Measurements from ENCODE around the gene ZNF367. TPM values are rescaled to one million over a fixed set of nuclear protein-coding genes. Genes with fewer than 3 reads are reported as not detected.

Gene ZNF367
- total and polyA plus RNA-seq, 9 of the 15 experiments (the other 6 are each of a cell fraction or from before 2014, with no cell fraction given) = 2.7 to 14.4 (median 10.0) TPM

GRCh38 chr9:96420468-96421219 lies 2.5 kb upstream of the ZNF367 start (continued):
- peak; percentile 46; the same call in 1 of the 2 replicates for TF ChIP-seq NR2C1 (IDR thresholded peaks at IDR 0.05)
- TF ChIP-seq NR2C1 (tag; IDR thresholded peaks at IDR 0.05) = peak; percentile 95
- no peak for TF ChIP-seq POLR2AphosphoS2 (IDR thresholded peaks at IDR 0.05; ENCODE audit: low read length)
- no peak for TF ChIP-seq ETV5 (CRISPR knock-in tag; IDR thresholded peaks at IDR 0.05; ENCODE audit: low read depth)
- no peak for TF ChIP-seq HNRNPL (IDR thresholded peaks at IDR 0.05; ENCODE audit: low read depth, low read length)
- TF ChIP-seq ZNF561 (CRISPR knock-in tag; conservative IDR thresholded peaks at IDR 0.05) = peak; percentile 92
- peak; percentile 85; the same call in 1 of the 2 replicates for TF ChIP-seq ZNF140 (CRISPR knock-in tag; IDR thresholded peaks at IDR 0.05)
- peak; percentile 97 for TF ChIP-seq ELF4 (CRISPR knock-in tag; IDR thresholded peaks at IDR 0.05)
- peak; percentile 95 for TF ChIP-seq IFI16 (CRISPR knock-in tag; IDR thresholded peaks at IDR 0.05)
- no peak for TF ChIP-seq BRF1 (IDR thresholded peaks at IDR 0.05; ENCODE audit: borderline replicate concordance, extremely low read depth, insufficient read length)
- TF ChIP-seq FOXJ2 (tag; IDR thresholded peaks at IDR 0.05) = peak; percentile 81
- no peak for TF ChIP-seq ZBTB1 (CRISPR knock-in tag; IDR thresholded peaks at IDR 0.05; ENCODE audit: borderline replicate concordance, low read depth)
- peak; percentile 78; the same call in 1 of the 2 replicates for TF ChIP-seq ZNF253 (CRISPR knock-in tag; conservative IDR thresholded peaks at IDR 0.05)
- TF ChIP-seq NFRKB (IDR thresholded peaks at IDR 0.05; ENCODE audit: low read depth) = peak; percentile 62; the same call in 1 of the 2 replicates
- peak; percentile 72 for TF ChIP-seq NFIX (CRISPR knock-in tag; IDR thresholded peaks at IDR 0.05; ENCODE audit: low read depth)
- TF ChIP-seq ARID1B (IDR thresholded peaks at IDR 0.05) = peak; percentile 18; the same call in 1 of the 2 replicates
- peak; percentile 18 for TF ChIP-seq MEIS2 (IDR thresholded peaks at IDR 0.05; ENCODE audit: partially characterized antibody)
- no peak for TF ChIP-seq NEUROD1 (IDR thresholded peaks at IDR 0.05; ENCODE audit: borderline replicate concordance, low read depth, low read length, partially characterized antibody)
- no peak for TF ChIP-seq POLR2AphosphoS5 (IDR thresholded peaks at IDR 0.05; ENCODE audit: control insufficient read depth, insufficient read depth, low read depth, low read length)
- TF ChIP-seq ZNF133 (CRISPR knock-in tag; IDR thresholded peaks at IDR 0.05) = peak; percentile 96
- TF ChIP-seq ETS1 (conservative IDR thresholded peaks at IDR 0.05; ENCODE audit: control insufficient read depth, low read depth, low read length) = no peak
- TF ChIP-seq ZNF589 (CRISPR knock-in tag; IDR thresholded peaks at IDR 0.05; ENCODE audit: low read depth) = peak; percentile 99
- no peak for TF ChIP-seq ZNF263 (CRISPR knock-in tag; IDR thresholded peaks at IDR 0.05; ENCODE audit: borderline replicate concordance)
- TF ChIP-seq, protein P1, sequence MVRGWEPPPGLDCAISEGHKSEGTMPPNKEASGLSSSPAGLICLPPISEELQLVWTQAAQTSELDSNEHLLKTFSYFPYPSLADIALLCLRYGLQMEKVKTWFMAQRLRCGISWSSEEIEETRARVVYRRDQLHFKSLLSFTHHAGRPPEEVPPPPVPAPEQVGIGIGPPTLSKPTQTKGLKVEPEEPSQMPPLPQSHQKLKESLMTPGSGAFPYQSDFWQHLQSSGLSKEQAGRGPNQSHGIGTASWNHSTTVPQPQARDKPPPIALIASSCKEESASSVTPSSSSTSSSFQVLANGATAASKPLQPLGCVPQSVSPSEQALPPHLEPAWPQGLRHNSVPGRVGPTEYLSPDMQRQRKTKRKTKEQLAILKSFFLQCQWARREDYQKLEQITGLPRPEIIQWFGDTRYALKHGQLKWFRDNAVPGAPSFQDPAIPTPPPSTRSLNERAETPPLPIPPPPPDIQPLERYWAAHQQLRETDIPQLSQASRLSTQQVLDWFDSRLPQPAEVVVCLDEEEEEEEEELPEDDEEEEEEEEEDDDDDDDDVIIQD (CRISPR knock-in tag; IDR thresholded peaks at IDR 0.05) = peak; percentile 97
- peak; percentile 92 for TF ChIP-seq ETV1 (tag; conservative IDR thresholded peaks at IDR 0.05; ENCODE audit: low read depth)
- TF ChIP-seq, protein P2, sequence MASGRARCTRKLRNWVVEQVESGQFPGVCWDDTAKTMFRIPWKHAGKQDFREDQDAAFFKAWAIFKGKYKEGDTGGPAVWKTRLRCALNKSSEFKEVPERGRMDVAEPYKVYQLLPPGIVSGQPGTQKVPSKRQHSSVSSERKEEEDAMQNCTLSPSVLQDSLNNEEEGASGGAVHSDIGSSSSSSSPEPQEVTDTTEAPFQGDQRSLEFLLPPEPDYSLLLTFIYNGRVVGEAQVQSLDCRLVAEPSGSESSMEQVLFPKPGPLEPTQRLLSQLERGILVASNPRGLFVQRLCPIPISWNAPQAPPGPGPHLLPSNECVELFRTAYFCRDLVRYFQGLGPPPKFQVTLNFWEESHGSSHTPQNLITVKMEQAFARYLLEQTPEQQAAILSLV (tag; IDR thresholded peaks at IDR 0.05) = peak; percentile 99

Data from K562 (cell line).